Keratinocyte (primary cell): Measurements from ENCODE around the gene FBXO10. TPM values are rescaled to one million over a fixed set of nuclear protein-coding genes. Genes with fewer than 3 reads are reported as not detected.

Experiments used
- DNase-seq: peaks from one replicate; pipeline ENCODE4 v3.0.0-alpha.2; 2011; ENCODE audit warnings: low read depth, missing footprints, low spot score
- FAIRE-seq: peaks from 2 replicates; lab custom pipeline; 2011; peaks lifted over from hg19 to GRCh38; lab: Jason Lieb, UNC
- H2AFZ ChIP-seq: 2 replicates; pipeline ENCODE4 v1.6.0; 2012; ENCODE audit warnings: low read length, control low read depth, inconsistent platforms; ENCODE audit not compliant: control insufficient read depth
- H3K27ac ChIP-seq: 2 replicates; pipeline ENCODE4 v1.5.1; 2011; ENCODE audit warnings: low read length; ENCODE audit not compliant: control insufficient read depth, insufficient read depth
- H3K27me3 ChIP-seq: 3 replicates; pipeline ENCODE4 v1.6.0; 2011; ENCODE audit warnings: low read length; ENCODE audit not compliant: control insufficient read depth, insufficient read depth; ENCODE audit errors: extremely low read depth
- H3K36me3 ChIP-seq, 2 experiments: 2 replicates in 1 of 2; 3 replicates in 1 of 2; pipeline ENCODE4 v1.5.1; 2011; ENCODE audit warnings: low read length in 2 of 2, mild to moderate bottlenecking in 1 of 2; ENCODE audit not compliant: control insufficient read depth in 2 of 2, insufficient read depth in 2 of 2; ENCODE audit errors: extremely low read depth in 1 of 2
- H3K4me1 ChIP-seq: 3 replicates; pipeline ENCODE4 v1.5.1; 2011; ENCODE audit warnings: low read length; ENCODE audit not compliant: control insufficient read depth, insufficient read depth; ENCODE audit errors: extremely low read depth
- H3K4me2 ChIP-seq: 3 replicates; pipeline ENCODE4 v1.6.0; 2011; ENCODE audit warnings: low read depth, low read length; ENCODE audit not compliant: control insufficient read depth, insufficient read depth; ENCODE audit errors: extremely low read depth
- H3K4me3 ChIP-seq, 3 experiments: fragments of 200-600 bp in 1 of 3; sonication (generic) in 1 of 3; 2 replicates in 2 of 3; 3 replicates in 1 of 3; pipeline ENCODE4 v1.5.1; 2011 to 2016; ENCODE audit warnings: low read length in 3 of 3, mild to moderate bottlenecking in 3 of 3, control low read depth in 2 of 3, inconsistent platforms in 1 of 3, low read depth in 1 of 3, mixed read lengths in 1 of 3, mixed run types in 1 of 3, moderate library complexity in 1 of 3; ENCODE audit not compliant: control insufficient read depth in 2 of 3, insufficient read depth in 2 of 3; ENCODE audit errors: extremely low read depth in 1 of 3
- H3K79me2 ChIP-seq: 2 replicates; pipeline ENCODE4 v1.6.0; 2012; ENCODE audit warnings: low read length; ENCODE audit not compliant: control insufficient read depth, insufficient read depth
- H3K9ac ChIP-seq: 3 replicates; pipeline ENCODE4 v1.6.0; 2011; ENCODE audit warnings: low read length; ENCODE audit not compliant: control insufficient read depth, insufficient read depth; ENCODE audit errors: extremely low read depth
- H3K9me1 ChIP-seq: 3 replicates; pipeline ENCODE4 v1.6.0; 2011; ENCODE audit warnings: low read length; ENCODE audit not compliant: control insufficient read depth, insufficient read depth; ENCODE audit errors: extremely low read depth
- H3K9me3 ChIP-seq: 2 replicates; pipeline ENCODE4 v1.5.1; 2012; ENCODE audit warnings: low read depth, low read length; ENCODE audit not compliant: control insufficient read depth
- H4K20me1 ChIP-seq: 3 replicates; pipeline ENCODE4 v1.6.0; 2011; ENCODE audit warnings: low read length; ENCODE audit not compliant: control insufficient read depth, insufficient read depth; ENCODE audit errors: extremely low read depth
- CTCF ChIP-seq, 3 experiments: IDR thresholded peaks in 1 of 3; conservative IDR thresholded peaks in 1 of 3; optimal IDR thresholded peaks in 1 of 3; 2 replicates in 2 of 3; 3 replicates in 1 of 3; pipeline versions ENCODE3 to v1.5.1; 2011; ENCODE audit warnings: low read length in 3 of 3, mild to moderate bottlenecking in 3 of 3, moderate library complexity in 2 of 3, control low read depth in 1 of 3, inconsistent platforms in 1 of 3; ENCODE audit not compliant: insufficient read depth in 2 of 3; ENCODE audit errors: extremely low read depth in 1 of 3
- EZH2 ChIP-seq: IDR thresholded peaks from one replicate; pipeline ENCODE4 v1.6.1; 2012; ENCODE audit warnings: inconsistent platforms, mild to moderate bottlenecking, low read length, moderate library complexity
- dilution Hi-C: fragments of 300-500 bp; cut with MboI; formaldehyde crosslinking; loops from one replicate; pipeline ENCODE4 v1.7.0; 2020; ENCODE audit warnings: low sequenced_read_pairs; ENCODE audit not compliant: extremely low pct_ligation_motif_present
- polyA plus RNA-seq, 5 experiments: library from polyadenylated mRNA; depleted of rRNA in 3 of 5; stranded (reverse) in 3 of 5; stranded (forward) in 1 of 5; unstranded in 1 of 5; fragments of >200 nt; gene quantifications; 1 replicate in 1 of 5; 2 replicates in 3 of 5; 3 replicates in 1 of 5; pipeline versions ENCODE4 v1.2.1 to v1.2.3, GENCODE V29; 2011 to 2012; ENCODE audit warnings: missing spikeins in 2 of 5, low read depth in 1 of 5, low replicate concordance in 1 of 5

FBXO10 gene
- polyA plus RNA-seq, 1 donor (not counting 4 experiments of a cell fraction or from before 2014, with no cell fraction given) = 4.1 TPM

GRCh38 chr9:37539634-37540033 is 36.5 kb downstream of the FBXO10 start:
- Histone ChIP-seq H3K9ac (no peak overlapping the region), H3K79me2 (no peaks in the 10 kb centered on the region), H2AFZ (no peak overlapping the region), H3K4me1 (peaks cover 8% of the 10 kb centered on the region), H3K27ac (no peak overlapping the region), H3K9me3 (no peaks in the 10 kb centered on the region), H3K27me3 (no peaks in the 10 kb centered on the region), H3K4me3 (no peak overlapping the region), H3K4me2 (no peak overlapping the region), H3K36me3 (peaks cover 0 to 21% of the 10 kb centered on the region in 2 experiments), H3K9me1 (no peaks in the 10 kb centered on the region), H4K20me1 (no peaks in the 10 kb centered on the region)
- FAIRE-seq = no peak
- dilution Hi-C loops = no loop called here
- TF ChIP-seq EZH2 (no peak), CTCF (optimal IDR thresholded peaks at IDR 0.05 in 1 of 3, IDR thresholded peaks at IDR 0.05 in 1 of 3, conservative IDR thresholded peaks at IDR 0.05 in 1 of 3; ENCODE audit: extremely low read depth in 1 of 3, insufficient read depth in 2 of 3, low read length in 3 of 3) (no peak)
- DNase-seq = no peak

- H3K4me2 ChIP-seq = no peak overlapping the region
- no peak overlapping the region for H3K9ac ChIP-seq
- H3K27me3 ChIP-seq = no peaks in the 10 kb centered on the region
- no peak for DNase-seq
- no peak overlapping the region for H3K4me3 ChIP-seq
- no peak overlapping the region for H2AFZ ChIP-seq
- no peak overlapping the region for H3K27ac ChIP-seq
- FAIRE-seq = no peak
- no peaks in the 10 kb centered on the region for H3K79me2 ChIP-seq
- no peaks in the 10 kb centered on the region for H3K9me3 ChIP-seq
- no peaks in the 10 kb centered on the region for H3K9me1 ChIP-seq
- peaks cover 0 to 22% of the 10 kb centered on the region in 2 experiments for H3K36me3 ChIP-seq
- peaks cover 6% of the 10 kb centered on the region for H3K4me1 ChIP-seq
- TF ChIP-seq EZH2 = no peak
- dilution Hi-C loops = no loop called here
- no peaks in the 10 kb centered on the region for H4K20me1 ChIP-seq
These were observed 38.1 kb downstream of the FBXO10 start for GRCh38 chr9:37538099-37538498.

- no peak overlapping the region for H3K4me3 ChIP-seq
- FAIRE-seq = no peak
- no peaks in the 10 kb centered on the region for H3K27me3 ChIP-seq
- H4K20me1 ChIP-seq = no peaks in the 10 kb centered on the region
- no peaks in the 10 kb centered on the region for H3K79me2 ChIP-seq
- no peaks in the 10 kb centered on the region for H3K9me1 ChIP-seq
- H3K4me1 ChIP-seq = no peaks in the 10 kb centered on the region
- dilution Hi-C loops = no loop called here
- TF ChIP-seq CTCF (optimal IDR thresholded peaks at IDR 0.05 in 1 of 3, IDR thresholded peaks at IDR 0.05 in 1 of 3, conservative IDR thresholded peaks at IDR 0.05 in 1 of 3; ENCODE audit: extremely low read depth in 1 of 3, insufficient read depth in 2 of 3, low read length in 3 of 3) (no peak), EZH2 (no peak)
- DNase-seq = no peak
- peaks cover 0 to 20% of the 10 kb centered on the region in 2 experiments for H3K36me3 ChIP-seq
- H3K9ac ChIP-seq = no peak overlapping the region
- H3K4me2 ChIP-seq = no peak overlapping the region
- no peak overlapping the region for H2AFZ ChIP-seq
- H3K27ac ChIP-seq = no peak overlapping the region
- no peaks in the 10 kb centered on the region for H3K9me3 ChIP-seq
These were observed 41.3 kb downstream of the FBXO10 start for GRCh38 chr9:37534901-37535300.
